Suppressor macrophage treated with lipopolysaccharide for 1 hour (primary cell): ENCODE data around the gene NKX2-3.

ENCODE experiments used
- DNase-seq, 3 donors: peaks; one replicate each; pipeline ENCODE4 v3.0.0-alpha.2; 2020 to 2022

The NKX2-3 gene

GRCh38 chr10:99532687-99533495, at the start of gene NKX2-3:
TSS of gene NKX2-3 (plus strand) at chr10:99532942. CDS start at chr10:99533132, 190 bp downstream.
- peak; percentile 84 to 92 (median 84) for DNase-seq

GRCh38 chr10:99484626-99485581, 47.8 kb upstream of the NKX2-3 start:
- DNase-seq, result no peak

- no peak for DNase-seq
Observed at GRCh38 chr10:99487125-99487807, 45.5 kb upstream of the NKX2-3 start.

GRCh38 chr10:99489271-99489670, 43.5 kb upstream of the NKX2-3 start:
- DNase-seq, result no peak

- DNase-seq, result no peak
Observed at GRCh38 chr10:99497343-99498025, 35.3 kb upstream of the NKX2-3 start.

GRCh38 chr10:99506416-99506815, 26.3 kb upstream of the NKX2-3 start:
- no peak for DNase-seq

- DNase-seq, result no peak
Observed at GRCh38 chr10:99507265-99507664, 25.5 kb upstream of the NKX2-3 start.

GRCh38 chr10:99513061-99513460, 19.7 kb upstream of the NKX2-3 start:
- no peak for DNase-seq

GRCh38 chr10:99519690-99520039, 13.1 kb upstream of the NKX2-3 start:
- no peak for DNase-seq

GRCh38 chr10:99520040-99520846, 12.5 kb upstream of the NKX2-3 start:
- no peak for DNase-seq

- no peak for DNase-seq
Observed at GRCh38 chr10:99520847-99521764, 11.6 kb upstream of the NKX2-3 start.

GRCh38 chr10:99521765-99522469, 10.8 kb upstream of the NKX2-3 start:
- no peak for DNase-seq

GRCh38 chr10:99522470-99523250, 10.1 kb upstream of the NKX2-3 start:
- no peak for DNase-seq

GRCh38 chr10:99523251-99523773, 9.4 kb upstream of the NKX2-3 start:
- no peak for DNase-seq

GRCh38 chr10:99524050-99524666, 8.6 kb upstream of the NKX2-3 start:
- DNase-seq, result no peak

- no peak for DNase-seq
Observed at GRCh38 chr10:99524736-99525380, 7.9 kb upstream of the NKX2-3 start.

GRCh38 chr10:99525897-99526296, 6.8 kb upstream of the NKX2-3 start:
- DNase-seq, result no peak
